Stimulated activated CD8-positive, alpha-beta memory T cell treated with anti-CD3 and anti-CD28 coated beads, Interleukin-2, amount 100 ng/mL, for 1 hour (primary cell): ENCODE results near the gene PLEKHM2.

Source experiments
- DNase-seq, 2 donors: peaks; one replicate each; pipeline ENCODE4 v3.0.0-alpha.2; 2020; ENCODE audit warnings: low read depth in 2 of 2

Gene PLEKHM2

GRCh38 chr1:15739259-15739658 lies 55.1 kb downstream of the PLEKHM2 start:
- DNase-seq = no peak

DNA sequence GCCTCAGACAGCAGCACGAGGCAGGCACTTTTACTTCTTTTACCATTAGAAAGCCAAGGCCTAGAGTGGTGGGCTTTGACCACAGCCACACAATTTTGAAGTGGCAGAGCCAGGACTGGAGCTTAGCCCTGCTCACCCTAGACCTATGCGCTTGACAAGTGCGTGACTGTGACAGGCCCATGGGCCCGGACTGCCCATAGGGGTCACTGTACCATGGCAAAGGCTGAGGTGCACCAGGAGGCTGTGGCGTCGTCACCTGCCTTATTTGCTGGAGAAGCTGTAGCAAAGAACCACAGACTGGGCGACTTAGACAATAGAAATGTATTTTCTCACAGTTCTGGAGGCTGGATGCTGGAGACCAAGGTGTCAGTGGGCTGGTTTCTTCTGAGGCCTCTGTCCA lies 55.6 kb downstream of the PLEKHM2 start:
- no peak for DNase-seq

DNA sequence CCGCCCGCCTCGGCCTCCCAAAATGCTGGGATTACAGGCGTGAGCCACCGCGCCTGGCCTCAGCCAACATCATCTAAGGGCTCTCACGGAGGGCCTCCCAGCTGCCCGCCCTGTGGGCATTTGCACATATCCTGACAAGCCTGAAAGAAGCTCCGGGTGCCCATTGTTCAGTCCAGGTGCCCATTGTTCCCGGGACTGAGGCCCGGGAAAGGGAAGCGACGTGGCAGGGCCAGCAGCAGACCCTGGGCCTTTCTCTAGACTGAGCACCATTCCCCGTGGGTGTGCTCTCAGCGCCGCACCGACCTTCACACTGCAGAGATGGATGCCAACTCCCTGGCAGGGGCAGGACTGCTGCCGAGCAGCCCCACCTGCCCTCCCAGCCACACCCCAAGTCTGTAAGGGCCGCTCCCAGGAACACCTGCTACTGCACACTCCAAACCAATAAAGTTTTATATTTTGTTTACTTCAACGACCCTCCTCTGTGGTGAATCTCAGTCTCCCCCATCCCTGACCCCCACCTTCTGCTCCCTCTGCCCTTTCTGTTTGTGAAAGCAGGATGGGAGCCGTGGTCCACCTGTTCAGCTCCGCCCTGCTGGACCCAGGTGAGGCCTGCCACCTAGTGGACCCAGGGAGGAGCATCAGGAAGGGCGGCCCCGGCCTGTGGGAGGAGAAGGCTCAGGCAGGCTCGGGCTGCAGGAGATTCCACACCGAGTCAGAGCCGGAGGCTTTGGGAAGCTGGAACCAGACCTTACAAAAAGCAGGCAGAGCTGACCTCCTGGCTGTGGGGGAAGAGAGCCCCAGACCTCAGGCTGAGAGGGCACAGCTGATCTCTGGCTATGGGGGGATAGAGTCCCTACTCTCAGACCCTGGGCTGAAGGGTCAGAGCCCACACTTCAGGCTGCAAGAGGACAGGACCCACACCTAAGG lies 57.1 kb downstream of the PLEKHM2 start:
- DNase-seq = peak; percentile 15 to 25

- DNase-seq = no peak
Measured at GRCh38 chr1:15742339-15742801, 58.2 kb downstream of the PLEKHM2 start, which contains the start of gene TMEM82. TSS of gene TMEM82 (plus strand) at chr1:15742499. CDS start at chr1:15742560, 61 bp downstream.

- no peak for DNase-seq
Measured at GRCh38 chr1:15744122-15744679, 60.1 kb downstream of the PLEKHM2 start.

DNA sequence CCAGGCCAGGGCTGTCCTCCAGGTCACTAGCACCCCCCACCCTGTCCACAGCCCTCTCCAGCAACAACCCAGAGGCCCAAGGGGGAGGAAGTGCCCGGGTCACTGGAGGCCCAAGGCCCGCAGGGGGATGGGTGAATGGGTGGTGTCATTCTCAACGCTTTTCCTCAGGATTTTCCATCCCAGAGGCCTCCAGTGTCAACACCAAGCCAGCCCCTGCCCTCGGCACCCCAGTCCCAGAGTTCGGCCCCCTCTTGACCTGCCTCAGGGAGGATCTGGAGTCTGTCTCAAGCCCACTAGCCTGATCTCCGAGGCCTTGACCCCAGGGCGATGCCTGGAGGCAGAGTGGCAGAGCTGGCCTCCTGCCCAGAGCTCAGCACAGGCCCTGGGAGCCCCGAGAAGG lies 63.3 kb downstream of the PLEKHM2 start:
- no peak for DNase-seq

GRCh38 chr1:15748264-15748663 lies 64.1 kb downstream of the PLEKHM2 start:
- DNase-seq = no peak

DNA sequence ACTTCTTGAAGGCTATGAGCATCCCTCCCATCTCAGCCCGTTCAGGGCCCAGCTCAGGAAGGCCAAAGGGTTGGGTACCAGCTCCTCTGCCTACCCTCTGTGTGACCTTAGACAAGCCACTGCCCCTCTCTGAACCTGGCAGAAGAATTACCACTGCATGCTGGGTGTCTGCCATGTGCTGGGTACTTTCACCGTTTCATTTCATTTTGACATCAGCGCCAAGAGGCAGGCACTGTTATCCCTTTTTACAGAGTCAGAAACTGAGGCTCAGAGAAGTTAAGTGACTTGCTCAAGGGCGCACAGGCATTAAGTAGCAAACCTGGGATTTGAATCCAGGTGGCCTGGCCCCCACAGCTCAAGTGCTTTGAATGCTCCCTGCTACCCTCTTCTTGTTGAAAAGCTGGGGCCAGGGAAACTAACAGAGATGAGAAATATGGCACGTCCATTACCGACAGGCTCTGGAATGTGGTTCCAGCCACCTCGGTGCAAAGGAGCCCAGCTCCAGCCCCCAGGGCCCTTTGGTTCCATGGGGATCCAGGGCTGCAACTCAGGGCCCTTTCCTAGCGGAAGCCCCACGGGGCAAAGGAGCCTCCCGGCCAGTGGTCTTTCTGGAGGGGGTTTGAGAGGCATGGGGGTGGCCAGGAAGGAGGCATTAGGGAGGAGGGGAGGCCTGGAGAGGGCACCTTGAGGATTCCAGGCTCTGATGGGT lies 64.7 kb downstream of the PLEKHM2 start:
- DNase-seq = no peak

GRCh38 chr1:15749399-15750291 lies 65.5 kb downstream of the PLEKHM2 start:
- no peak for DNase-seq

DNA sequence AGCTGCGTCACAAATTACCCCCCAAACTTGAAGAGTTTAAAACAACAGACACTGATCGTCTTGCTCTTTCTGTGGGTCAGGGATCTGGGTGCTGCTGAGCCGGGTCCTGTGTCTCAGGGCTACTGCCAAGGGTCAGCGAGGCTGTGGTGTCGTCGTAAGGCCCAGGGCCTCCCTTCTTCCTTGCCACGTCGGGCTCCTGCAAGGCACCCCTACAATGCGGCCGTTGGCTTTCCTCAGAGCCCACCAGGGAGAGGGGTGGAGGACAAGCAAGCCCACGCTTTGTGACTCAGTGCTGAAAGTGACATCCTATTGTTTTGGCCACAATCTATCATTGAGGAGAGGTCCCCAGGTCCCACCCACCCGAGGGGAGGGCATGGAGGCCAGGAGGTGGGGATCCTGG lies 66.8 kb downstream of the PLEKHM2 start:
- DNase-seq = no peak

DNA sequence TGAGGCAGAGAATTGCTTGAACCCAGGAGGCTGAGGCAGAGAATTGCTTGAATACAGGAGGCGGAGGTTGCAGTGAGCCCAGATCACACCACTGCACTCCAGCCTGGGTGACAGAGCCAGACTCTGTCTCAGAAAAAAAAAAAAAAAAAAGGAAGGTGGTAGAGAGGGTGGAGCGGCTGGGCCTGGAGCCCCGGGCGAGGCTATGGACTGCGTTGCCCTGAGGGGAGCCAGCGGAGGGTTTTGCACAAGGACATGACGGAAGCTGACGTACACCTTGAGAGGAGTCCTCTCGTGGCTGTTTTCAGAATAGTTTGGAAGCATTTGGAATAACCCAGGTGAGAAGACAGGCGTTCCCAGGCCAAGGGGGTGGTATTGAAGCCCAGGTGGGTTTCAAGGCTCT lies 67.6 kb downstream of the PLEKHM2 start:
- no peak for DNase-seq

GRCh38 chr1:15753776-15754175 lies 69.7 kb downstream of the PLEKHM2 start:
- no peak for DNase-seq

- no peak for DNase-seq
Measured at GRCh38 chr1:15755021-15755645, 71.0 kb downstream of the PLEKHM2 start.

GRCh38 chr1:15755646-15756040 lies 71.5 kb downstream of the PLEKHM2 start:
- no peak for DNase-seq

- no peak for DNase-seq
Measured at GRCh38 chr1:15756143-15757015, 72.3 kb downstream of the PLEKHM2 start.

DNA sequence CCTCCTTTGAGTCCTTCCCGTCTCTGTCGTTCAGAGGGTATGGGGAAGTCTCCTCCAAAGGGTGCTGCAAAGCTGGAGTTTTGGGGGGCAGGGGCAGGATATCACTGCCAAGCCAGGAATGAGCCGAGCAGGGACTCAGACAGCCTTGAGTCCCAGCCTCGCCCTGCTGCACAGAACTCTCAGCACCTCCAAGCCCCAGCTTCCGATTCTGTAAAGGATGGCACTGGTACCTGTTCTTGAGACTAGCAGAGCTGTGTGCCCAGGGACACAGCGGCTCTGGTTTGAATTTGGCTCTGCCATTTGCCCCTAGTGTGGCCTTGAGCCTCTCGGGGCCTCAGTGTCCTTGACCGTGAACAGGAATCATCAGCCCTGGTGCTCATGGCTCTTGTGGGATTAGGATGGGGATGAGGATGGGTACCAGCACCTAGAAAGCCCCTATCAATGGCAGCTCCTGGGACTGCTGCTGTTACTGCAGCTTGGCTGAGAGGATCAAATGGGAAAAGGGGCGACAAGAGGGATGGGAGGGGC lies 73.0 kb downstream of the PLEKHM2 start:
- no peak for DNase-seq

- DNase-seq = no peak
Measured at GRCh38 chr1:15757575-15758342, 73.6 kb downstream of the PLEKHM2 start.

DNA sequence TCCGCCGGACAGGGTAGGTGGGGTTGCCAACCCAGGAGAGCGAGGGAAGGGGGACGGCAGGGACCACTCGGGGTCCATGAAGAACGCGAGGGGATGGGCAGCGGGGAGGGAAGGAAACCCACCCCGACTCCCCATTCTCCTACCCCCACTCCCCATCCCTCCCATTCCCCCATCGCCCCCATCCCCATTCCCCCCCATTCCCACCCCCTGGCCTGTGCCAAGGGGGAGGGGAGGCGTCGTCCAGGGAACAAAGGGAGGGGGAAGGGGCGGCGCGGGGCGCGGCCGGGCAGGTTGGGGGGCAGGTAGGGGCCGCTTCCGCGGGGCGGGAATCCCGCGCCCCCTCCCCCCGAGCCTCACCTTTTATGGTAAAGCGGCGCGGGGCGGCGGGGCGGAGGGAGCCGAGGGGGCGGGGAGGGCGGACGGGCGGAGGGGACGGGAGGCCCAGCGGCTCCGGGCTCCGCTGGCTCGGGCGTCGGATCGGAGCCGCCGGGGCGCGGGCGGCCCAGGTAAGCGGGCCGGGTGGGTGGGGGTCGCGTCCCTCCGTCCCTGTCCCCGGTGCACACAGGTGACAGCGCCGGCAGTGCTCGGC lies 74.3 kb downstream of the PLEKHM2 start, which contains the start of gene FBLIM1:
FBLIM1 (plus strand) TSS at position 453 of the 589 bp plus-strand sequence. CDS start 6,189 bp downstream, outside the sequence.
- no peak for DNase-seq
